Measurements from ENCODE around the gene ABCG1. TPM values are rescaled to one million over a fixed set of nuclear protein-coding genes. Genes with fewer than 3 reads are reported as not detected.

The ABCG1 gene
- total RNA-seq, 4 donors from 2014 or later, result 32.0 to 54.0 (median 35.2) TPM

GRCh38 chr21:42222386-42222785 is 3.4 kb downstream of the ABCG1 start:
- no peaks in the 10 kb centered on the region for H3K27me3 ChIP-seq
- no peaks in the 10 kb centered on the region for H3K36me3 ChIP-seq
- H3K4me3 ChIP-seq, result no peak overlapping the region
- no peaks in the 10 kb centered on the region for H3K9me3 ChIP-seq
- TF ChIP-seq POLR2A (IDR thresholded peaks at IDR 0.05) (no peak), EP300 (IDR thresholded peaks at IDR 0.05) (no peak), CTCF (IDR thresholded peaks at IDR 0.05) (no peak), POLR2AphosphoS5 (IDR thresholded peaks at IDR 0.05) (no peak)
- H3K27ac ChIP-seq, result no peak overlapping the region
- 90% methylated on average over 6 of the region's 6 CpGs for WGBS
- peak; percentile 41 to 67 for DNase-seq (ENCODE audit: low spot score in 2 of 2)
- peaks cover 40% of the 10 kb centered on the region for H3K4me1 ChIP-seq

GRCh38 chr21:42222821-42223390 is 4.0 kb downstream of the ABCG1 start:
- Histone ChIP-seq H3K27me3 (no peaks in the 10 kb centered on the region), H3K9me3 (no peaks in the 10 kb centered on the region), H3K27ac (no peak overlapping the region), H3K4me3 (no peak overlapping the region), H3K4me1 (peaks cover 45% of the 10 kb centered on the region), H3K36me3 (no peaks in the 10 kb centered on the region)
- DNase-seq (ENCODE audit: low spot score in 2 of 2), result peak; percentile 32 to 67
- TF ChIP-seq CTCF (IDR thresholded peaks at IDR 0.05), result no peak
- no peak for TF ChIP-seq POLR2AphosphoS5 (IDR thresholded peaks at IDR 0.05)
- TF ChIP-seq EP300 (IDR thresholded peaks at IDR 0.05), result no peak
- no peak for TF ChIP-seq POLR2A (IDR thresholded peaks at IDR 0.05)
- WGBS, result 83% methylated on average over 9 of the region's 9 CpGs

GRCh38 chr21:42223826-42224575 is 5.1 kb downstream of the ABCG1 start:
- Histone ChIP-seq H3K9me3 (no peaks in the 10 kb centered on the region), H3K4me1 (peaks cover 48% of the 10 kb centered on the region), H3K27ac (no peak overlapping the region), H3K36me3 (no peaks in the 10 kb centered on the region), H3K4me3 (no peak overlapping the region), H3K27me3 (no peaks in the 10 kb centered on the region)
- 94% methylated on average over 14 of the region's 15 CpGs for WGBS
- TF ChIP-seq CTCF (IDR thresholded peaks at IDR 0.05) (no peak), EP300 (IDR thresholded peaks at IDR 0.05) (no peak), POLR2AphosphoS5 (IDR thresholded peaks at IDR 0.05) (no peak), POLR2A (IDR thresholded peaks at IDR 0.05) (no peak)
- peak in 1 of 2 donors; percentile 56 for DNase-seq (ENCODE audit: low spot score in 2 of 2)

- no peak overlapping the region for H3K27ac ChIP-seq
- TF ChIP-seq POLR2AphosphoS5 (IDR thresholded peaks at IDR 0.05) (no peak), EP300 (IDR thresholded peaks at IDR 0.05) (no peak), CTCF (IDR thresholded peaks at IDR 0.05) (no peak), POLR2A (IDR thresholded peaks at IDR 0.05) (no peak)
- H3K27me3 ChIP-seq, result no peaks in the 10 kb centered on the region
- peaks cover 54% of the 10 kb centered on the region for H3K4me1 ChIP-seq
- no peaks in the 10 kb centered on the region for H3K9me3 ChIP-seq
- 94% methylated on average over 4 of the region's 4 CpGs for WGBS
- H3K36me3 ChIP-seq, result no peaks in the 10 kb centered on the region
- no peak for DNase-seq (ENCODE audit: low spot score in 2 of 2)
- H3K4me3 ChIP-seq, result no peak overlapping the region
Measured at GRCh38 chr21:42225042-42225441, 6.1 kb downstream of the ABCG1 start.

- no peak overlapping the region for H3K4me3 ChIP-seq
Measured at GRCh38 chr21:42225571-42226155, 6.7 kb downstream of the ABCG1 start.

More at GRCh38 chr21:42225571-42226155, 6.7 kb downstream of the ABCG1 start:
- peak in 1 of 2 donors; percentile 57 for DNase-seq (ENCODE audit: low spot score in 2 of 2)
- WGBS, result 95% methylated on average over 13 of the region's 13 CpGs
- no peaks in the 10 kb centered on the region for H3K9me3 ChIP-seq
- no peaks in the 10 kb centered on the region for H3K27me3 ChIP-seq
- H3K27ac ChIP-seq, result no peak overlapping the region
- H3K36me3 ChIP-seq, result no peaks in the 10 kb centered on the region
- H3K4me1 ChIP-seq, result peaks cover 57% of the 10 kb centered on the region
- TF ChIP-seq POLR2AphosphoS5 (IDR thresholded peaks at IDR 0.05), result no peak
- TF ChIP-seq EP300 (IDR thresholded peaks at IDR 0.05), result no peak
- TF ChIP-seq CTCF (IDR thresholded peaks at IDR 0.05), result no peak
- TF ChIP-seq POLR2A (IDR thresholded peaks at IDR 0.05), result no peak

Data from suprapubic skin (tissue), 4 donors.